Measurements from ENCODE around the gene RUNX3. TPM values are rescaled to one million over a fixed set of nuclear protein-coding genes. Genes with fewer than 3 reads are reported as not detected.

RUNX3 gene
- total RNA-seq, 1 experiment from 2014 or later = 0.33 TPM

GRCh38 chr1:24978383-24979032, 48.4 kb upstream of the RUNX3 start:
- Histone ChIP-seq H3K4me1 (ENCODE audit: insufficient read depth, low read length) (no peaks in the 10 kb centered on the region), H3K56ac (ENCODE audit: insufficient read length, low read depth, low read length) (no peak overlapping the region), H4K5ac (ENCODE audit: insufficient read length, low read depth, low read length) (no peak overlapping the region), H2AK5ac (ENCODE audit: insufficient read length, low read length) (no peak overlapping the region), H3T11ph (ENCODE audit: low read length) (no peak overlapping the region), H2BK12ac (ENCODE audit: insufficient read length, low read depth, low read length) (no peak overlapping the region), H2AFZ (ENCODE audit: low read length) (no peak overlapping the region), H3K14ac (ENCODE audit: insufficient read depth, low read length) (no peak overlapping the region), H3K4me2 (ENCODE audit: insufficient read depth, insufficient read length, low read length) (no peak overlapping the region), H4K91ac (ENCODE audit: insufficient read length, low read depth, low read length) (no peak overlapping the region), H3K9me3 (ENCODE audit: control insufficient read depth, low read depth, low read length) (no peaks in the 10 kb centered on the region), H3K27me3 (ENCODE audit: insufficient read depth, low read length) (no peaks in the 10 kb centered on the region), H3K4ac (ENCODE audit: low read depth, low read length) (no peak overlapping the region), H4K8ac (replicated peaks; ENCODE audit: insufficient read length, low read depth, low read length) (no peak overlapping the region), H3K23ac (ENCODE audit: insufficient read length, low read depth, low read length) (no peak overlapping the region), H3K27ac (ENCODE audit: insufficient read length, low read depth, low read length) (no peak overlapping the region), H3K79me1 (ENCODE audit: insufficient read depth, low read depth, low read length, poor library complexity, severe bottlenecking) (no peaks in the 10 kb centered on the region), H3K9ac (ENCODE audit: extremely low read depth, insufficient read length, low read length) (no peak overlapping the region), H2BK120ac (ENCODE audit: low read depth, low read length, poor library complexity, severe bottlenecking) (no peak overlapping the region), H3K23me2 (ENCODE audit: insufficient read length, low read depth, low read length, poor library complexity, severe bottlenecking) (no peaks in the 10 kb centered on the region), H2BK20ac (ENCODE audit: low read depth, low read length, poor library complexity, severe bottlenecking) (no peak overlapping the region), H2BK5ac (ENCODE audit: insufficient read length, low read length) (no peak overlapping the region), H4K20me1 (ENCODE audit: control insufficient read depth, insufficient read depth, insufficient read length) (no peaks in the 10 kb centered on the region), H3K79me2 (ENCODE audit: insufficient read depth, low read length) (no peaks in the 10 kb centered on the region), H2BK15ac (ENCODE audit: low read depth, low read length) (no peak overlapping the region), H3K18ac (ENCODE audit: insufficient read length, low read depth, low read length) (no peak overlapping the region)
- H3K4me1 Mint-ChIP-seq = no peaks in the 10 kb centered on the region
- H3K9me3 Mint-ChIP-seq = peaks cover 20 to 23% of the 10 kb centered on the region in 2 experiments
- H3K27me3 Mint-ChIP-seq (ENCODE audit: low read depth) = peaks cover 8% of the 10 kb centered on the region
- peaks cover 7 to 17% (median 9%) of the 10 kb centered on the region in 3 experiments; a peak in 5 of 7 replicates for H3K36me3 Mint-ChIP-seq (ENCODE audit: insufficient read depth in 1 of 3, low read depth in 3 of 3)
- no peak overlapping the region for H3K4me3 Mint-ChIP-seq
- no peak for DNase-seq
- TF ChIP-seq CTCF (conservative IDR thresholded peaks at IDR 0.05) = no peak
- no peak overlapping the region; a peak in 1 of 7 replicates for H3K27ac Mint-ChIP-seq
- WGBS (ENCODE audit: extremely low coverage, insufficient read length, low lambda C conversion rate) = no CpG with 5 or more reads among the region's 9 CpGs

All from H9 (cell line).